CD4-positive, alpha-beta T cell treated with Interferon alpha-2 for 1 hour (primary cell): Measurements from ENCODE around the gene EXOC3.
"Not testable (repeated sequence)": the region's sequence is repeated elsewhere in the genome, so short reads cannot be mapped to it uniquely, and the experiment has no call there.

ENCODE experiments used
- DNase-seq, 2 donors: peaks; one replicate each; pipeline ENCODE4 v3.0.0-alpha.2; 2020 to 2022

Gene EXOC3

DNA sequence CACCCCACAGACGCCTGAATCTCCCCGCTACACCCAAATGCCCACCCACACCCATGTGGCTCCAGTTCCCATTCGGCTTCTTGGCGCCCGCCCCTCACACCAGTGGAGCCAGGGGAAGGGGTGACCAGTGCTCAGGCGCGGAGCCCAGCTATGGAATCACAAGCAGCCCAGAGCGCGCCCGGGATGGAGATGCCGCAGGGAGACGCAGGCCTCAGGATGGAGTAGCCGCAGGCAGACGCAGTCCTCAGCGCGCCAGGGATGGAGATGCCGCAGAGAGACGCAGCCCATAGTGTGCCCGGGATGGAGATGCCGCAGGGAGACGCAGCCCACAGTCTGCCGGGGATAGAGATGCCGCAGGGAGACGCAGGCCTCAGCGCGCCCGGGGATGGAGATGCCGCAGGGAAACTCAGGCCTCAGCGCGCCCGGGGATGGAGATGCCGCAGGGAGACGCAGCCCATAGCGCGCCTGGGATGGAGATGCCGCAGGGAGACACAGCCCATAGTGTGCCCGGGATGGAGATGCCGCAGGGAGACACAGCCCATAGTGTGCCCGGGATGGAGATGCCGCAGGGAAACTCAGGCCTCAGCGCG, 65.1 kb downstream of the EXOC3 start:
- not testable (repeated sequence) for DNase-seq

DNA sequence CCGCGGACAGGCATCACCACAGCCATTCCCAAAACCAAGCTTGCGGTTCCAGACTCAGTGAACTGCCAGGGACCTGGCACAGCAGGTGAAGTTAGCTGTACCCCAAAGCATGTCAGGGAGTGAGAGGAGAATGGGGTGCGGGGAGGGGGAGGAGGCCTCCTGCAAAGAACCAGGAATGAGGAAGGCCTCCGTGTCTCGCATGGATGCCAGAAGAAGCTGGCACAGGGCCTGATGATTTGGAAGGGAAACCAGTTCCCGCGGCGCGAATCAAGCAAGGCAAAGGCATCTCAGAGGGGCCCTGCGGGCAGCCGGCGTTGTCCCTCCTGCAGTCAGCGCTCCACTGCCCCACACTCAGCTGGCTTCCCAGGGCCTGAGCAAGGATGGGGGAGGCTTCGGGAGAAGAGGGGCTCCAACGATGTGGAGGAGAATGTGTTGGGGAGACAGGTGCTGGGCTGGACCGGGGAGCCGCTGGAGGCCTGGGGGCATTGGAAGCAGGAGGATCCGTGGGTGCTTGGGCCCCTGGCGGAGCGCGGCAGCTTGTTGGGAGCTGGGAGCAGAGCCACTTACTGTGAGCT, 66.7 kb downstream of the EXOC3 start:
- no peak for DNase-seq

DNA sequence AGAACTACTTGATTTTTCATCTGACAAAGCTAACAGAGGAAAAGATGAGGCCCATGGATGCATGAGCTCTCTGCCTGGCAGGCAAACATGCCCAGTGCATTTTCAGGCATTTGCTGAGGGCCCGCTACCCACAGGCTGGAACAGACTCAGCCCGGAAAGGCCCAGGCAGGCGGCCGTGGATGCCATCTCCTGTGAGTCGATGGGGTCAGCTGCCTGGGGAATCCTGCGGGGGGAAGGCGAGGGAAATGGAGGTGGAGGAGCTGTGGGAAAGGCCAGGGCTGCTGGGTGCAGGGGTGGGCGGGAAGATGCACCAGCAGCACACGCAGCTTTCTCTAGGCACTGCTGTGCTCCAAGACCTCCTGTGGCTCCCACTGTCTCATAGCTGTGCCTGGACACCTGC, 67.5 kb downstream of the EXOC3 start:
- no peak for DNase-seq

DNA sequence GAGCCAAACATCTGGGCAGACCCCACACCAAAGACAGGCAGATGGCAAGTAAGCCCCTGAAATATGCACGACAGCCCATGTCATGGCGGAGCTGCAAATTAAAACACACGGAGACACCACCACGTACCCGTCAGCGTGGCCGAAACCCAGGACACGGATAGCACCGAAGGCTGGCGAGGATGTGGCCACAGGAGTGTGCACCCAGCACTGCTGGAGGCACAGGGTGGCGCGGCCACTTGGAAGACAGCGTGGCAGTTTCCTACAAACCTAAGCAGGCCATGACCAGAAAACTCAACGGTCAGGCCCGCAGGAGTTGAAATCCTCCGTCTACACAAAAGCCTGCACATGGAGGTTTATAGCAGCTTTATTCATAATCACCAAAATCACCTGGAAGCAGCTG, 68.5 kb downstream of the EXOC3 start:
- DNase-seq = no peak

DNA sequence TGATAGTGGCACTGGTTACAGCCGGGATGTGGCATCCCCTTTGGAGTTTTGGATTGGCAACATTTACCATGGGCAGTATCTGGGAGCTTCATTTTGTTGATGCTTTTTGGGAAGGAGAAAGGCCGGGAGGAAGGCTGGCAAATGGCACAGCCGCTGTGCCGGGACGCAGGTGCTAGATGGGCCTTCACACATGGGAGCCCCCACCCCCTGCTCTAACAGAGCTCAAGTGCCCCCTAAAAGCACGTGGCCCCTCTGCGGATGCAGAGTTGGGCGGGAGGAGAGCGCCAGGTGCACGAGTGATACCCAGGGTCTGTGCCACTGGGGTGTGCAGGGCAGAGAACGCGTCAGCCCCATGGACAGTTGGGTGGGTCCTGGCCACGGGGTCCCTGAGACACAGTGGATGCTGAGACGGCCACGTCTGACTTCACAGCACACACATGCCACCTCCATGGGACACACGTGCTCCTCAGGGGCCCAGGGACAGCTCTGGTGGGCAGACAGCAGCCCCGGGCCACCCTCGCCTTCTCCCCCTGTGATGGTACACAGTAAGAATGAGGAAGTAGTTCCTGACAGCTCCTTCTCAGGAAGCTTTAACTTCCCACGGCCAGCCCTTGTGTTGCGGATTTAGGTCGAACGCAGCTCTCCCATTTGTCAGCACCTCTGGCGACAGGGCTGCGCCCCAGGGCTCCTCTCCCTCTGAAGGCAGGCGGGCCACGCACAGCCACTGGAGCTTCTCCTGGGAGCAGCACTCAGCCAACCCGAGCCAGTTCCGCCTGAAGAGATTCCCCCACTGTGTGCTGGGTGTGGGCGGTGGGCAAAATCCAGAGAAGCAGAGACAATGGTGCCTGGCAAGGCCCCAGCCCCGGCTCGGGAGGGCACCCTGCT, 70.5 kb downstream of the EXOC3 start:
- no peak for DNase-seq

- DNase-seq = no peak
Observed at GRCh38 chr5:514101-514485, 71.1 kb downstream of the EXOC3 start.

GRCh38 chr5:514673-515072, 71.7 kb downstream of the EXOC3 start:
- no peak for DNase-seq

DNA sequence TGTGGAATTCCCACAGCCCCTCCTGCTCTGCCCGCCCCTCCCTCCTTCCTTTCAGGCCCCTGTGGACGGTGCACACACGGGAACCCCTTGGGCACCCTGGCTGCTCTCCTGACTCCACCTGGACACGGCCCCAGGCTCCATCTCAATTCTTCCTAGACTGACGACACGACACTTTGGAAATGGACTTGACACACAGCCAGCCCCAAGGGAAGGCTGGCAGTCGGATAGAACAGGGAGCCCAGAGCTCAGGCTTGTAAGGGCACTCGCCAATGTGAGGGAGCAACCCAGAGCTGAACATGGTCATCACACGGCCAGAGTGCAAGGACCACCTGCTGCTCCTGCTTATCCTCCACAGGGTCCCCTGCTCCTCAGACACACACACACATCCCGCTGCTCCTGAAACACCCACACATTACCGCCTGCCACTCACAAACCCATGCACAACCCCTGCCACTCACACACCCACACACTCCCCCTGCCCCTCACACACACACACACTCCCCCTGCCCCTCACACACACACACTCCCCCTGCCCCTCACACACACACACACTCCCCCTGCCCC, 72.4 kb downstream of the EXOC3 start:
- no peak for DNase-seq

DNA sequence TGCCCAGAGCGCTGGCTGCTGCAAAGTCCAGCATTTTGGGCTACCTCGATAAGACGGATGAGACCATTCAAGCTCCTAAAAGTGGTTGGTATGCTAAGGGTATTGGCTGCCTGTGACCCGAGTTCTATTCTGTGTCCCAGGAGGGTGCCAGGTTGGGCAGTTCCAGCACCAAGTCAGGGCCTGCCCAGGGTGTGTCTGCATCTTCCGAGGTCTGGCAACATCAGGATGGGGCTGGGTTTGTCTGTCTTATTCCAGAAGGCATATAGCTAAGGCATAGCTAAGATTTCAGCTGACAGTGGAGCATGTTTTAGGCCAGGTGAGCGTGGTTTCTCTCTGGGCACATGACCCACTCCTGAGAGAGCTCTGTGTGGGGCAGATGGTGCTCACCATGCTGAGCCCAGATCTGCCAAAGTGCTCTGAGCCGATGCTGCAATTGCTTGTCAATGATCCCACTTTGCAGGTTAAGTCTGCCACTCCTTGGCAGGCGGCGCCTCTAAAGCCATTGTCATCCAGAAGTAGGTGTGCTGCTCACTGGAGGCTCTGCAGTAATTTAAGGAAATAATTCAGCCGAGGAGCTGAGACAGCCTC, 73.5 kb downstream of the EXOC3 start:
- DNase-seq = no peak
